Thyroid gland (tissue), 4 donors: ENCODE data around the gene PANK1. TPM values are rescaled to one million over a fixed set of nuclear protein-coding genes. Genes with fewer than 3 reads are reported as not detected.

ENCODE experiments used
- DNase-seq, 2 donors: peaks; one replicate each; pipeline ENCODE4 v3.0.0-alpha.2; 2019
- H3K27ac ChIP-seq, 3 donors: fragments of 200-600 bp; sonication (generic); 1 replicate in 2 of 3; 2 replicates in 1 of 3; pipeline ENCODE4 v1.5.1; 2016 to 2019; ENCODE audit warnings: mild to moderate bottlenecking in 1 of 3, moderate library complexity in 1 of 3
- H3K27me3 ChIP-seq: fragments of 200-600 bp; sonication (generic); one replicate; pipeline ENCODE4 v1.5.1; 2019
- H3K36me3 ChIP-seq, 2 donors: fragments of 200-600 bp; sonication (generic); one replicate each; pipeline ENCODE4 v1.5.1; 2016 to 2019
- H3K4me1 ChIP-seq, 2 donors: fragments of 200-600 bp; sonication (generic); one replicate each; pipeline ENCODE4 v1.5.1; 2017 to 2019
- H3K4me3 ChIP-seq, 3 donors: fragments of 200-600 bp; sonication (generic); replicated peaks in 1 of 3; 1 replicate in 2 of 3; 2 replicates in 1 of 3; pipeline ENCODE4 v1.5.1; 2016; ENCODE audit warnings: mild to moderate bottlenecking in 1 of 3
- H3K9me3 ChIP-seq: fragments of 200-600 bp; sonication (generic); one replicate; pipeline ENCODE4 v1.5.1; 2017
- POLR2A ChIP-seq, 2 donors: fragments of 450-650 bp; IDR thresholded peaks; one replicate each; pipeline ENCODE4 v1.6.1; 2017; ENCODE audit warnings: antibody characterized with exemption in 2 of 2, mild to moderate bottlenecking in 2 of 2, moderate library complexity in 1 of 2
- WGBS, 2 donors: methylation state at CpG; one replicate each; pipeline ENCODE4 v1.1.5; 2017; 5-methylcytosine and 5-hydroxymethylcytosine counted together
- intact Hi-C: fragments of 100-400 bp; cut with DNase I; formaldehyde crosslinking; loops from one replicate; pipeline ENCODE4 v1.15.1; 2023
- total RNA-seq, 4 donors: library from RNA; depleted of rRNA; stranded (reverse); fragments of >200 nt; gene quantifications; one replicate each; pipeline ENCODE4 v1.2.3, GENCODE V29; 2016
- TF ChIP-seq, protein P1 (sequence below), 6 experiments: fragments of 200-600 bp in 3 of 6; fragments of 450-650 bp in 3 of 6; sonication (generic) in 3 of 6; IDR thresholded peaks; one replicate each; pipeline ENCODE4 v1.5.1; 2016 to 2019; ENCODE audit warnings: antibody characterized with exemption in 6 of 6, mild to moderate bottlenecking in 2 of 6, inconsistent platforms in 1 of 6, moderate library complexity in 1 of 6

The PANK1 gene
- total RNA-seq, 4 donors from 2014 or later: 20.6 to 40.6 (median 26.9) TPM

DNA sequence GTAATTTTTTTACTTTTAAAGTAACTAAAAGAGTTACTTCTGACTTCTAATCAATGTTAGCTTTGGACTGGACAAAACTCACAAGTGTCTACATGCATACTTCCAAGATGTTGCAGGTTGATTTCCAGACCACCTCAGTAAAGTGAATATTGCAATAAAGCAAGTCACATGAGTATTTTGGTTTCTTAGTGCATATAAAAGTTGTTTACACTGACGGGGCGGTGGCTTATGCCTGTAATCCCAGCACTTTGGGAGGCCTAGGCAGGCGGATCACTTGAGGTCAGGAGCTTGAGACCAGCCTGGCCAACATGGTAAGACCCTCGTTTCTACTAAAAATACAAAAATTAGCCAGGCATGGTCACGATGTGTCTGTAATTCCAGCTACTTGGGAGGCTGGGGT, 40.8 kb downstream of the PANK1 start:
- WGBS, 2 donors: 80 to 95% methylated on average over 5 of the region's 5 CpGs
- Histone ChIP-seq H3K4me1 (peaks cover 12 to 13% of the 10 kb centered on the region in 2 donors), H3K4me3 (no peak overlapping the region), H3K9me3 (no peaks in the 10 kb centered on the region), H3K36me3 (no peaks in the 10 kb centered on the region), H3K27me3 (no peaks in the 10 kb centered on the region), H3K27ac (no peak overlapping the region)
- TF ChIP-seq, protein P1, sequence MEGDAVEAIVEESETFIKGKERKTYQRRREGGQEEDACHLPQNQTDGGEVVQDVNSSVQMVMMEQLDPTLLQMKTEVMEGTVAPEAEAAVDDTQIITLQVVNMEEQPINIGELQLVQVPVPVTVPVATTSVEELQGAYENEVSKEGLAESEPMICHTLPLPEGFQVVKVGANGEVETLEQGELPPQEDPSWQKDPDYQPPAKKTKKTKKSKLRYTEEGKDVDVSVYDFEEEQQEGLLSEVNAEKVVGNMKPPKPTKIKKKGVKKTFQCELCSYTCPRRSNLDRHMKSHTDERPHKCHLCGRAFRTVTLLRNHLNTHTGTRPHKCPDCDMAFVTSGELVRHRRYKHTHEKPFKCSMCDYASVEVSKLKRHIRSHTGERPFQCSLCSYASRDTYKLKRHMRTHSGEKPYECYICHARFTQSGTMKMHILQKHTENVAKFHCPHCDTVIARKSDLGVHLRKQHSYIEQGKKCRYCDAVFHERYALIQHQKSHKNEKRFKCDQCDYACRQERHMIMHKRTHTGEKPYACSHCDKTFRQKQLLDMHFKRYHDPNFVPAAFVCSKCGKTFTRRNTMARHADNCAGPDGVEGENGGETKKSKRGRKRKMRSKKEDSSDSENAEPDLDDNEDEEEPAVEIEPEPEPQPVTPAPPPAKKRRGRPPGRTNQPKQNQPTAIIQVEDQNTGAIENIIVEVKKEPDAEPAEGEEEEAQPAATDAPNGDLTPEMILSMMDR (IDR thresholded peaks at IDR 0.05): no peak
- TF ChIP-seq POLR2A (IDR thresholded peaks at IDR 0.05): no peak
- intact Hi-C loops: no loop called here
- no peak for DNase-seq

DNA sequence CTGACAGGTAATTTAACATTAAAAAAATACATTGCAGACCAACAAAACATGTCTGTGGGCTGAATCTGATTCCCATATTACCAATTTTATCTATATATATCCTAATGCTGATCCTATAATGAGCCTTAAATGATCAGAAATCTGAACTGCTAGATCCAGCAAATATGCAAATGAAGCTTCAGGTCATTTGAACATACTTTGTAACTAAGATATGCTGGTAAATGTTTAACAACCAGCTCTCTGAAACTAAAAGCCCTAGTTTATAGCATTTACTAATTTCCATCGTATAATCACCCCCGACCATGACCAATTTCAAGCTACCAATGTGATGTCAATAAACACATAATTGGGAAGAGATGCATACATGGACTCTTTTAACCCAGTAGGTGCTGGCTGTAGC, 42.1 kb downstream of the PANK1 start:
- Histone ChIP-seq H3K27me3 (no peaks in the 10 kb centered on the region), H3K4me3 (no peak overlapping the region), H3K27ac (peak overlapping the region in 1 of 3 donors; percentile 41), H3K36me3 (no peaks in the 10 kb centered on the region), H3K9me3 (no peaks in the 10 kb centered on the region), H3K4me1 (peaks cover 12 to 13% of the 10 kb centered on the region in 2 donors)
- no peak for TF ChIP-seq POLR2A (IDR thresholded peaks at IDR 0.05)
- TF ChIP-seq, protein P1 (IDR thresholded peaks at IDR 0.05): no peak
- intact Hi-C loops: no loop called here
- WGBS, 2 donors: 92 to 97% methylated on average over 2 of the region's 2 CpGs
- no peak for DNase-seq

GRCh38 chr10:89601728-89602361, 43.2 kb downstream of the PANK1 start:
- WGBS, 2 donors: 90 to 92% methylated on average over 2 of the region's 2 CpGs
- peak overlapping the region in 2 of 3 donors; percentile 20 to 41 for H3K27ac ChIP-seq

DNA sequence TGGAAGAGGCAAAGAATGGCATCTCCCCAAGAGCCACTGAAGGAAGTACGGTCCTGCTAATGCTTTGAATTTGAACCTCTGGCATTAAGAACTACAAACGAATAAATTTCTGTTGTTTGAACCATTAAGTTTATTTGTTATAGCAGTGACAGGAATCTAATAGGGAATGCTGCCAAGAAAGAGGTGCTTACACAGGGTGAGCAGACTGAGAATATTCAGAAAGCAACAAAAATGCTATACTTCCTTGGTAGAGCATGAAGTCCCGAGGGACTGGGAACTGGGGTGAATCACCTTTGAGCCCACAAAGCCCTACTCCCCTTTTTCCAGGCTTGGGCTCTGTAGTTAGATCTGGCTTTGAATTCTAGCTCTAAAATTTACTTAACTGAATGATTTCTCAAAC, 45.0 kb downstream of the PANK1 start:
- peaks cover 13 to 14% of the 10 kb centered on the region in 2 donors for H3K4me1 ChIP-seq
- intact Hi-C loops: no loop called here
- no peaks in the 10 kb centered on the region for H3K9me3 ChIP-seq
- no peak overlapping the region for H3K4me3 ChIP-seq
- 39 to 52% methylated on average over 3 of the region's 3 CpGs for WGBS, 2 donors
- peak overlapping the region; percentile 18 to 72 (median 62) for H3K27ac ChIP-seq
- peak; percentile 29 for DNase-seq
- H3K36me3 ChIP-seq: no peaks in the 10 kb centered on the region
- no peaks in the 10 kb centered on the region for H3K27me3 ChIP-seq
- TF ChIP-seq POLR2A (IDR thresholded peaks at IDR 0.05): no peak
- TF ChIP-seq, protein P1 (IDR thresholded peaks at IDR 0.05): no peak

More at GRCh38 chr10:89601728-89602361, 43.2 kb downstream of the PANK1 start:
- H3K4me3 ChIP-seq: no peak overlapping the region
- TF ChIP-seq, protein P1 (IDR thresholded peaks at IDR 0.05): no peak
- no peak for TF ChIP-seq POLR2A (IDR thresholded peaks at IDR 0.05)
- no peak for DNase-seq
- no peaks in the 10 kb centered on the region for H3K36me3 ChIP-seq
- intact Hi-C loops: no loop called here
- peaks cover 12 to 13% of the 10 kb centered on the region in 2 donors for H3K4me1 ChIP-seq
- H3K9me3 ChIP-seq: no peaks in the 10 kb centered on the region
- no peaks in the 10 kb centered on the region for H3K27me3 ChIP-seq

DNA sequence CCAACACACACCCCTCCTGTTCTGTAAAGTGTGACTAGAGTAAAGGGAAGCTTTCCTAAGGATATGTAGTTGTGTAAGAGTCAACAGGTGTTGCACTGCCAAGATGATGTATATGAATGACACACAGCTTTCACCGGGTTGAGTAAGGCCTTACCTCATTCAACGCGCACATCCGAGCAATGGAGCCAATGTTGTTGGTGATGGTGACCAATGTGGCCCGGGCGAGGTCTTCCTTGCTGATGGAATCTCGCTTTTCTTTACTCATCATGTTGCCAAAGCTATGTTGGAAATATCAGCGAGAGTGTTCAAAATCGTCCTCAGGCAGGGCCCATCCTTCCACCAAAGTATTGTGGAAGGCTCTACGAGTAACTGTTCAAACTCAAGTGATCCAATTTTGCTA, 52.0 kb downstream of the PANK1 start:
- Histone ChIP-seq H3K9me3 (no peaks in the 10 kb centered on the region), H3K36me3 (no peaks in the 10 kb centered on the region), H3K4me1 (peaks cover 38 to 63% of the 10 kb centered on the region in 2 donors), H3K27me3 (no peaks in the 10 kb centered on the region), H3K4me3 (no peak overlapping the region), H3K27ac (peak overlapping the region in 2 of 3 donors; percentile 93 to 98)
- intact Hi-C loops: no loop called here
- no peak for DNase-seq
- TF ChIP-seq, protein P1 (IDR thresholded peaks at IDR 0.05): no peak
- WGBS, 2 donors: 91 to 96% methylated on average over 10 of the region's 10 CpGs
